ENCODE measurements around the gene HILPDA.

GRCh38 chr7:128435327-128435686 is 20.4 kb upstream of the HILPDA start:
- TF ChIP-seq GABPA (IDR thresholded peaks at IDR 0.05; ENCODE audit: low read depth), result no peak
- no peak for TF ChIP-seq CTCF (IDR thresholded peaks at IDR 0.05; ENCODE audit: insufficient read depth, low read length)
